IMR-90 (cell line): ENCODE measurements around the gene TMEM45B. TPM values are rescaled to one million over a fixed set of nuclear protein-coding genes. Genes with fewer than 3 reads are reported as not detected.

ENCODE experiments used
- ATAC-seq: fragments of 200-7000 bp; cut with Tn5 transposase; 2 replicates; pipeline ENCODE4 v1.9.1; 2020; ENCODE audit warnings: low read depth, mild to moderate bottlenecking, moderate library complexity
- BruUV-seq: library from RNA; stranded (reverse); fragments of 400-500 nt; replicated peaks from 2 replicates; lab custom pipeline; 2021; lab: Mats Ljungman, UMichigan
- CTCF ChIA-PET: fragments of 300-600 bp; formaldehyde crosslinking; extraction: SDS; loops from one replicate; lab custom pipeline; 2021; ENCODE audit warnings: antibody characterized with exemption; lab: Yijun Ruan, JAX
- POLR2A ChIA-PET: fragments of 300-600 bp; sonication (Branson Sonifier 250); formaldehyde crosslinking; loops from one replicate; lab custom pipeline; 2022; ENCODE audit warnings: antibody characterized with exemption; ENCODE audit not compliant: unreplicated experiment; lab: Charles Lee
- DNase-seq: peaks from one replicate; pipeline ENCODE4 v3.0.0; 2013
- H2AFZ ChIP-seq: replicated peaks from 2 replicates; pipeline ENCODE3; 2013; ENCODE audit warnings: low read length, mild to moderate bottlenecking; ENCODE audit not compliant: poor library complexity
- H2AK5ac ChIP-seq: 2 replicates; pipeline ENCODE4 v1.6.1; 2013; ENCODE audit warnings: low read depth, low read length, inconsistent platforms
- H2AK9ac ChIP-seq: replicated peaks from 2 replicates; pipeline ENCODE3; 2013; ENCODE audit warnings: mild to moderate bottlenecking, low read depth, low read length, moderate library complexity; ENCODE audit not compliant: poor library complexity
- H2BK120ac ChIP-seq: 2 replicates; pipeline ENCODE4 v1.6.1; 2013; ENCODE audit warnings: low read depth, low read length, inconsistent platforms
- H2BK15ac ChIP-seq: 3 replicates; pipeline ENCODE4 v1.6.1; 2013; ENCODE audit warnings: low read depth, low read length, inconsistent platforms
- H2BK20ac ChIP-seq: 2 replicates; pipeline ENCODE4 v1.6.1; 2013; ENCODE audit warnings: low read depth, mild to moderate bottlenecking, inconsistent platforms, low read length, moderate library complexity
- H2BK5ac ChIP-seq: 2 replicates; pipeline ENCODE4 v1.6.1; 2013; ENCODE audit warnings: mild to moderate bottlenecking, low read depth, low read length, inconsistent platforms; ENCODE audit not compliant: poor library complexity, severe bottlenecking
- H3K14ac ChIP-seq: replicated peaks from 2 replicates; pipeline ENCODE4 v1.6.1; 2013; ENCODE audit warnings: low read depth, low read length, inconsistent platforms
- H3K18ac ChIP-seq: 2 replicates; pipeline ENCODE4 v1.6.1; 2013; ENCODE audit warnings: low read depth, low read length, control low read depth
- H3K23ac ChIP-seq: 2 replicates; pipeline ENCODE4 v1.6.1; 2013; ENCODE audit warnings: low read depth, low read length, inconsistent platforms
- H3K27ac ChIP-seq: 2 replicates; pipeline ENCODE4 v1.5.1; 2013; ENCODE audit warnings: mild to moderate bottlenecking, control low read depth, low read length; ENCODE audit not compliant: insufficient read depth
- H3K27me3 ChIP-seq: 2 replicates; pipeline ENCODE4 v1.6.1; 2013; ENCODE audit warnings: low read length; ENCODE audit not compliant: control insufficient read depth, insufficient read depth
- H3K36me3 ChIP-seq: 2 replicates; pipeline ENCODE4 v1.6.1; 2013; ENCODE audit warnings: low read length, mixed read lengths; ENCODE audit not compliant: control insufficient read depth, insufficient read depth
- H3K4ac ChIP-seq: 2 replicates; pipeline ENCODE4 v1.6.1; 2013; ENCODE audit warnings: low read depth, low read length, inconsistent platforms
- H3K4me1 ChIP-seq: 2 replicates; pipeline ENCODE4 v1.6.1; 2013; ENCODE audit warnings: low read length, mixed read lengths; ENCODE audit not compliant: control insufficient read depth, insufficient read depth
- H3K4me2 ChIP-seq: 2 replicates; pipeline ENCODE4 v1.6.1; 2013; ENCODE audit warnings: low read depth, mild to moderate bottlenecking, control low read depth, low read length, moderate library complexity
- H3K4me3 ChIP-seq: 2 replicates; pipeline ENCODE4 v1.5.1; 2013; ENCODE audit warnings: low read depth, mild to moderate bottlenecking, control low read depth, low read length, moderate library complexity; ENCODE audit not compliant: insufficient read depth
- H3K56ac ChIP-seq: 2 replicates; pipeline ENCODE4 v1.6.1; 2013; ENCODE audit warnings: low read length, inconsistent platforms; ENCODE audit not compliant: insufficient read depth; ENCODE audit errors: extremely low read depth
- H3K79me1 ChIP-seq, 2 experiments: 2 replicates each; pipeline ENCODE4 v1.6.1; 2013; ENCODE audit warnings: low read length in 2 of 2, inconsistent platforms in 1 of 2, low read depth in 1 of 2
- H3K9ac ChIP-seq: 2 replicates; pipeline ENCODE4 v1.6.1; 2013; ENCODE audit warnings: low read depth, low read length, control low read depth
- H3K9me1 ChIP-seq: 2 replicates; pipeline ENCODE4 v1.6.1; 2013; ENCODE audit warnings: low read length, inconsistent platforms; ENCODE audit not compliant: insufficient read depth
- H3K9me3 ChIP-seq: 2 replicates; pipeline ENCODE4 v1.6.1; 2013; ENCODE audit warnings: low read length; ENCODE audit not compliant: control insufficient read depth, insufficient read depth
- H4K20me1 ChIP-seq: 2 replicates; pipeline ENCODE4 v1.6.1; 2013; ENCODE audit warnings: low read length, inconsistent platforms; ENCODE audit not compliant: insufficient read depth
- H4K5ac ChIP-seq: 2 replicates; pipeline ENCODE4 v1.6.1; 2013; ENCODE audit warnings: mild to moderate bottlenecking, low read depth, low read length, control low read depth
- H4K8ac ChIP-seq, 2 experiments: 2 replicates each; pipeline ENCODE4 v1.6.1; 2013; ENCODE audit warnings: low read depth in 2 of 2, low read length in 2 of 2, control low read depth in 1 of 2, inconsistent platforms in 1 of 2
- H4K91ac ChIP-seq: 2 replicates; pipeline ENCODE4 v1.6.1; 2013; ENCODE audit warnings: low read depth, low read length, inconsistent platforms; ENCODE audit not compliant: insufficient read depth
- BHLHE40 ChIP-seq: fragments of 150-350 bp; IDR thresholded peaks from 2 replicates; pipeline ENCODE4 v1.6.1; 2016; ENCODE audit warnings: mild to moderate bottlenecking, low read depth, low read length
- CEBPB ChIP-seq: IDR thresholded peaks from 2 replicates; pipeline ENCODE4 v1.6.1; 2012; ENCODE audit warnings: low read depth, low read length, improper control_type of control experiment
- CHD1 ChIP-seq: IDR thresholded peaks from 2 replicates; pipeline ENCODE4 v1.6.1; 2012; ENCODE audit warnings: low read depth, low read length, improper control_type of control experiment
- CTCF ChIP-seq: conservative IDR thresholded peaks from 2 replicates; pipeline ENCODE4 v1.5.1; 2012; ENCODE audit warnings: mild to moderate bottlenecking, low read depth, low read length, improper control_type of control experiment
- ELK1 ChIP-seq: fragments of 150-350 bp; IDR thresholded peaks from 2 replicates; pipeline ENCODE4 v1.6.1; 2016; ENCODE audit warnings: low read depth, mild to moderate bottlenecking, low read length, moderate library complexity, borderline replicate concordance
- FOS ChIP-seq: fragments of 150-350 bp; IDR thresholded peaks from 2 replicates; pipeline ENCODE4 v1.6.1; 2016; ENCODE audit warnings: low read depth, low read length
- MAFK ChIP-seq: IDR thresholded peaks from 2 replicates; pipeline ENCODE4 v1.6.1; 2012; ENCODE audit warnings: low read depth, low read length, improper control_type of control experiment
- MAZ ChIP-seq: IDR thresholded peaks from 2 replicates; pipeline ENCODE4 v1.6.1; 2012; ENCODE audit warnings: low read depth, mild to moderate bottlenecking, low read length, improper control_type of control experiment, moderate library complexity, borderline replicate concordance
- MXI1 ChIP-seq: IDR thresholded peaks from 2 replicates; pipeline ENCODE4 v1.6.1; 2012; ENCODE audit warnings: low read depth, mild to moderate bottlenecking, low read length, moderate library complexity, borderline replicate concordance
- NFE2L2 ChIP-seq: fragments of 150-350 bp; IDR thresholded peaks from 2 replicates; pipeline ENCODE4 v1.6.1; 2016; ENCODE audit warnings: low read depth, mild to moderate bottlenecking, low read length
- POLR2A ChIP-seq: IDR thresholded peaks from 2 replicates; pipeline ENCODE4 v1.6.1; 2012; ENCODE audit warnings: mild to moderate bottlenecking, low read depth, low read length
- RAD21 ChIP-seq: IDR thresholded peaks from 2 replicates; pipeline ENCODE4 v1.6.1; 2012; ENCODE audit warnings: low read length, improper control_type of control experiment
- RCOR1 ChIP-seq: IDR thresholded peaks from 2 replicates; pipeline ENCODE4 v1.6.1; 2012; ENCODE audit warnings: mild to moderate bottlenecking, low read length, improper control_type of control experiment; ENCODE audit not compliant: insufficient replicate concordance
- RFX5 ChIP-seq: IDR thresholded peaks from 2 replicates; pipeline ENCODE4 v1.8.0; 2012; ENCODE audit warnings: low read depth, mild to moderate bottlenecking, low read length, moderate library complexity
- SMC3 ChIP-seq: fragments of 150-350 bp; IDR thresholded peaks from 2 replicates; pipeline ENCODE4 v1.6.1; 2016; ENCODE audit warnings: low read depth, mild to moderate bottlenecking, antibody characterized with exemption, low read length, moderate library complexity
- USF2 ChIP-seq: fragments of 150-350 bp; IDR thresholded peaks from 2 replicates; pipeline ENCODE4 v1.6.1; 2017; ENCODE audit warnings: mild to moderate bottlenecking, antibody characterized with exemption, low read length, low read depth
- WGBS, 2 experiments: methylation state at CpG; one replicate each; pipeline versions ENCODE4 v1.1.5 to v1.1.7; 2013; ENCODE audit warnings: missing lambda C conversion rate in 2 of 2; ENCODE audit not compliant: insufficient read length in 1 of 2; ENCODE audit errors: extremely low coverage in 2 of 2; 5-methylcytosine and 5-hydroxymethylcytosine counted together
- dilution Hi-C: fragments of 300-500 bp; cut with HindIII; formaldehyde crosslinking; loops from one replicate; pipeline ENCODE4 v1.14.3; 2018; ENCODE audit warnings: low sequenced_read_pairs; ENCODE audit not compliant: unreplicated experiment
- in situ Hi-C: fragments of 300-500 bp; cut with MboI; formaldehyde crosslinking; loops from 3 replicates; pipeline ENCODE4 v1.14.3; 2019; ENCODE audit warnings: low sequenced_read_pairs, inconsistent platforms, mixed read lengths
- intact Hi-C: fragments of 100-400 bp; cut with micrococcal nuclease; formaldehyde crosslinking; loops from 2 replicates; pipeline ENCODE4 v1.10.0; 2022
- polyA plus RNA-seq, 3 experiments: library from polyadenylated mRNA; depleted of rRNA; stranded (reverse); fragments of >200 nt; gene quantifications; 2 replicates each; pipeline ENCODE4 v1.2.3, GENCODE V29; 2012; ENCODE audit warnings: low replicate concordance in 1 of 3
- total RNA-seq: library from RNA; depleted of rRNA; stranded (reverse); fragments of >200 nt; gene quantifications from 2 replicates; pipeline ENCODE4 v1.2.3, GENCODE V29; 2012

The TMEM45B gene
- total and polyA plus RNA-seq, 2 of the 4 experiments (the other 2 are of a cell fraction): not detected

- WGBS, 2 experiments: no CpG with 5 or more reads among the region's 3 CpGs
- peaks cover 1% of the 10 kb centered on the region for H4K20me1 ChIP-seq
- no peak overlapping the region for H3K4me3 ChIP-seq
- H3K27ac ChIP-seq: no peak overlapping the region
- H3K27me3 ChIP-seq: no peaks in the 10 kb centered on the region
- no peak overlapping the region for H3K56ac ChIP-seq
- intact Hi-C loops (no loop called here), in situ Hi-C loops (no loop called here), dilution Hi-C loops (no loop called here)
- BruUV-seq: no TSS peak
- no peak overlapping the region for H2BK5ac ChIP-seq
- no peak for ATAC-seq
- CTCF ChIA-PET: no interaction called here
- H3K79me1 ChIP-seq: 0 out of 4 replicates have a peak, but pooled peaks cover 0 to 2% of the 10 kb centered on the region in 2 experiments
- no peak for TF ChIP-seq USF2
- no peak for TF ChIP-seq POLR2A
- TF ChIP-seq RFX5: no peak
- no peak for TF ChIP-seq MXI1
- TF ChIP-seq MAZ: no peak
- TF ChIP-seq RCOR1: no peak
- no peak for TF ChIP-seq BHLHE40
- no peak for TF ChIP-seq CHD1
- no peak for TF ChIP-seq CEBPB
- no peak for TF ChIP-seq CTCF
- TF ChIP-seq MAFK: no peak
- no peak for TF ChIP-seq SMC3
- TF ChIP-seq FOS: no peak
- no peak for TF ChIP-seq NFE2L2
- TF ChIP-seq ELK1: no peak
- TF ChIP-seq RAD21: no peak
- no peak overlapping the region for H2AFZ ChIP-seq
- H3K14ac ChIP-seq: no peak overlapping the region
- POLR2A ChIA-PET: no interaction called here
- H3K9me3 ChIP-seq: no peaks in the 10 kb centered on the region
- H3K4ac ChIP-seq: no peak overlapping the region
- no peak overlapping the region for H3K9ac ChIP-seq
- no peak overlapping the region for H2BK15ac ChIP-seq
- no peak overlapping the region for H2AK5ac ChIP-seq
- no peak overlapping the region for H4K5ac ChIP-seq
- H4K8ac ChIP-seq: no peak overlapping the region
- H2BK20ac ChIP-seq: no peak overlapping the region
- H2BK120ac ChIP-seq: no peak overlapping the region
- H4K91ac ChIP-seq: no peak overlapping the region
- no peak overlapping the region for H3K4me2 ChIP-seq
- DNase-seq: no peak
- H3K4me1 ChIP-seq: peaks cover 3% of the 10 kb centered on the region
- no peak overlapping the region for H2AK9ac ChIP-seq
- no peak overlapping the region for H3K23ac ChIP-seq
- H3K9me1 ChIP-seq: peaks cover 12% of the 10 kb centered on the region; the same call in 1 of the 2 replicates
- peaks cover 53% of the 10 kb centered on the region for H3K36me3 ChIP-seq
- H3K18ac ChIP-seq: no peak overlapping the region
These were observed 50.7 kb downstream of the TMEM45B start for GRCh38 chr11:129866311-129866710.
